ENCODE results near the gene DHODH. TPM values are rescaled to one million over a fixed set of nuclear protein-coding genes. Genes with fewer than 3 reads are reported as not detected.

DHODH gene
- total RNA-seq, 3 donors from 2014 or later = 5.9 to 8.3 (median 7.4) TPM

DNA sequence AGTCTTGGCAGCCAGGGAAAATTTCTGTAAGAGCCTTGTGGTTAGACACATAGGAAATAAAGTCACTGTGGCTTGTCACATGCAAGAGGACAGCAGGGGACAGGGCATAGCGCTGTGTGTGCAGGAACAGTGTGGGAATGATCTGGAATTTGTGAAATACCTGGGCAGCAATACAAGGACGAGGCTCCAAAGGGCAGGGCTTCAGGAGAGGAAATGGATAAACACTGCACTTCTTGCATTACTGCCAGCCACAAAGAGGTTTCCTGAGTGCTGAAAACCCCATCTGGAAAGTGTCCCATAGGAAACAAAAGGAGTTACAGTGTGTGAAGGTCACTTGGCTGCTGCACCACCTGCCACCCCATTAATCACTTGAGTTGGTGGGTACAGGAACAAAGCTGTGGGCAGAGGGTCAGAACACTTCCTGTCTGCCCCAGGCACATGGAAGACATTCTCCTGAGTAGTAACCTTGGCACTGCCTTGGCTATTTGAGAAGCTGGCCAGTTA is 33.7 kb downstream of the DHODH start:
- TF ChIP-seq, protein P1, sequence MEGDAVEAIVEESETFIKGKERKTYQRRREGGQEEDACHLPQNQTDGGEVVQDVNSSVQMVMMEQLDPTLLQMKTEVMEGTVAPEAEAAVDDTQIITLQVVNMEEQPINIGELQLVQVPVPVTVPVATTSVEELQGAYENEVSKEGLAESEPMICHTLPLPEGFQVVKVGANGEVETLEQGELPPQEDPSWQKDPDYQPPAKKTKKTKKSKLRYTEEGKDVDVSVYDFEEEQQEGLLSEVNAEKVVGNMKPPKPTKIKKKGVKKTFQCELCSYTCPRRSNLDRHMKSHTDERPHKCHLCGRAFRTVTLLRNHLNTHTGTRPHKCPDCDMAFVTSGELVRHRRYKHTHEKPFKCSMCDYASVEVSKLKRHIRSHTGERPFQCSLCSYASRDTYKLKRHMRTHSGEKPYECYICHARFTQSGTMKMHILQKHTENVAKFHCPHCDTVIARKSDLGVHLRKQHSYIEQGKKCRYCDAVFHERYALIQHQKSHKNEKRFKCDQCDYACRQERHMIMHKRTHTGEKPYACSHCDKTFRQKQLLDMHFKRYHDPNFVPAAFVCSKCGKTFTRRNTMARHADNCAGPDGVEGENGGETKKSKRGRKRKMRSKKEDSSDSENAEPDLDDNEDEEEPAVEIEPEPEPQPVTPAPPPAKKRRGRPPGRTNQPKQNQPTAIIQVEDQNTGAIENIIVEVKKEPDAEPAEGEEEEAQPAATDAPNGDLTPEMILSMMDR (IDR thresholded peaks at IDR 0.05) = no peak
- intact Hi-C loops (cut with DNase I, micrococcal nuclease) = no loop called here
- no peaks in the 10 kb centered on the region for H3K9me3 ChIP-seq
- ATAC-seq (no peak), DNase-seq (no peak)
- no peaks in the 10 kb centered on the region for H3K36me3 ChIP-seq (ENCODE audit: low read depth)
- H3K4me3 ChIP-seq = no peak overlapping the region
- no peaks in the 10 kb centered on the region for H3K4me1 ChIP-seq (ENCODE audit: low read depth)

DNA sequence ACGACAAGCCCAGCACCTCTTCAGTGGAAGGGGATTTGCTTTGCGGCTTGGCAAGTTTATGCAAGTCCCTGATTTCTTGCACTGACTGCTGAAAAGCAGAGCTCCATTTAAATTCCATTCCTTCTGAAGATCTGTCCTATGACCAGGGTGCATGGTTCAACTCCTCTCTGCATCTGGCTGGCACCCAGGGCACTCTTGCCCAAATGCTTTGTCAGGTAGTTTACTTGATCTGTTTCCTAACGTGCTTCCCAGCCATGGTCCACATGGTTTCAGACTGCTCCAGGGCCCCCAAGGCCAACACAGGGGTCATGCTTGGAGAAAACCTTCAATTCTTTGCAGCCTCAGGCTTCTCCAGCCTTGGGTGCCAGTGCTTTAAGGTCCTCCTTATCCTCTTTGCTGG is 34.5 kb downstream of the DHODH start:
- no peak overlapping the region for H3K4me3 ChIP-seq
- DNase-seq (no peak), ATAC-seq (no peak)
- intact Hi-C loops (cut with DNase I, micrococcal nuclease) = no loop called here
- TF ChIP-seq, protein P1 (IDR thresholded peaks at IDR 0.05) = no peak
- H3K9me3 ChIP-seq = no peaks in the 10 kb centered on the region
- no peaks in the 10 kb centered on the region for H3K36me3 ChIP-seq (ENCODE audit: low read depth)
- no peaks in the 10 kb centered on the region for H3K4me1 ChIP-seq (ENCODE audit: low read depth)

DNA sequence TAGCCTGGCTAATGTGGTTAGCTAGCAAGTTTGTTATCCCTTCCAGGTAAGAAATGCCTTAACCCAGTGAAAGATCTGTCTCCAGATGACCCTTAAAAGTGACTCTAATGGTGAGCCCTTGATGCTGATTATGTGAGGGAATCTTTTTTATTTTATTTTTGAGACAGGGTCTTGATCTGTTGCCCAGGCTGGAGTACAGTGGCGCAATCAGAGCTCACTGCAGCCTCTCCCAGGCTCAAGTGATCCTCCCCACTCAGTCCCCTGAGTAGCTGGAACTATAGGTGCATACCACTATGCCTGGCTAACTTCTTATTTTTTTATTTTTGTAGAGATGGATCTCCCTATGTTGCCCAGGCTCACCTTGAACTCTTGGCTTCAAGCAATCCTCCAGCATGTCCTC is 35.0 kb downstream of the DHODH start:
- Histone ChIP-seq H3K4me1 (ENCODE audit: low read depth) (no peaks in the 10 kb centered on the region), H3K36me3 (ENCODE audit: low read depth) (no peaks in the 10 kb centered on the region), H3K4me3 (no peak overlapping the region), H3K9me3 (no peaks in the 10 kb centered on the region)
- no peak for DNase-seq
- intact Hi-C loops (cut with DNase I, micrococcal nuclease) = no loop called here
- no peak for ATAC-seq
- TF ChIP-seq, protein P1 (IDR thresholded peaks at IDR 0.05) = no peak

DNA sequence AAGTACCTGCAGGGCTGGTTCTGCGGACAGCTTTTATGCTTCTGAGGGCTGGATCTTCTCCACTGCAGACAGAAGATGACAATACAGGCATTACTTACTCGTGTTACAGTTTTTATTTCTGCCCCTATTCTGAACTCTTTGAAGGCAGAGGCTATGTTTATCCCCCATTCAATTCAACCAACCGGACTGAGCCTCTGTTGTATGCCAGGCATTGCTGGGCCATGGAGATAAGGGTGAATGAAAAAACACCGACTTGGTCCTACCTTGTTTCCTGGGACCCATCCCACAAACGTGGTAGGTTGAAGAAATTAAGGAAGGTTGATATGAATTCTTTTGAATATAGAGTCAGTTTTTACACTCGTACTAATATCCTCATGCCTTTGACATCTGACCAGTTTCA is 35.8 kb downstream of the DHODH start:
- TF ChIP-seq, protein P1 (IDR thresholded peaks at IDR 0.05) = no peak
- ATAC-seq (no peak), DNase-seq (no peak)
- H3K36me3 ChIP-seq (ENCODE audit: low read depth) = no peaks in the 10 kb centered on the region
- no peak overlapping the region for H3K4me3 ChIP-seq
- no peaks in the 10 kb centered on the region for H3K4me1 ChIP-seq (ENCODE audit: low read depth)
- H3K9me3 ChIP-seq = peaks cover 6% of the 10 kb centered on the region
- intact Hi-C loops (cut with DNase I, micrococcal nuclease) = no loop called here

DNA sequence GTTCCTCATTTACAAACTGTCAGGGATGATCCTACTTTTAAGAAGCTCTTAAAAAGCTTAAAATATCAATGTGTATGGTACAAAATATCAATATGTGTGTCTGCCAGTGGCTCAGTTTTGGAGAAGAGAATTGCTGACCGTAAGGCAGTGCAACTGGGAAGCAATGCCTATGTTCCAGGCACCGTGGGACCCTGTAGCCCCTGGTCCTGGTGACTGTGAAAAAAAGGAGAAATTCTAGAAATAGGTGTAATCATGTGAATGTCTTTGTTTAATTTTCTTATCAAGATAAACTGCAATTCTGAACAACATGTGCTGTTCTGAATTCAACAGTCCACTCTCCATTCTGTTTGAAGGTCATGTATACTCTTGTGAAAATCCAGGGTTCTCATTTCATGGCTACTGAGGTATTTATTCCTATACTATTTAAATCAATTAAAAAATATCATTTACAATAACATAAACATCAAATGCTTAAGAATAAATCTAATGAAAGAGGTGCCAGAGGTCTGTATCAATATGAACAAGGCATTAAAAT is 36.3 kb downstream of the DHODH start:
- ATAC-seq = no peak
- Histone ChIP-seq H3K36me3 (ENCODE audit: low read depth) (no peaks in the 10 kb centered on the region), H3K9me3 (peaks cover 10% of the 10 kb centered on the region), H3K4me1 (ENCODE audit: low read depth) (no peaks in the 10 kb centered on the region), H3K4me3 (no peak overlapping the region)
- TF ChIP-seq, protein P1 (IDR thresholded peaks at IDR 0.05) = no peak
- intact Hi-C loops (cut with DNase I, micrococcal nuclease) = no loop called here
- no peak for DNase-seq

DNA sequence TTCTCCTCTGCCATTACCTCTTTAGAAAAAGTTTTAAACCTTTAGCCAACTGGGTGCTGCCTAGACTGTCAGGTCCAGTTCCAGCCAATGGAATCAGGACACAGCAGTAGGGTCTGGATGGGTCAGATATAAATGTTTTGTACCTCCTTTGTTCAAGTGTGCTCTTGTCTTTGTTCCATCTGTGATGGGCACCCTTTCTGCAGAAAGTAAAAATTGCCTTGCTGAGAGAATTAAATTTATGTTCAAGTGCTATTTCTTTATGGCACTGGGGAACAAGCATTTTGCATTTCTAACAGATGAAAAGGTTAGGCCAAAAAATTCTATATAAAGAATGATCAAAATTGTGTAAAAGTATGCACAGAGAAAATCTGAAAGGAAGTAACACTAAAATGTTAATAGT is 40.6 kb downstream of the DHODH start:
- Histone ChIP-seq H3K9me3 (peaks cover 10% of the 10 kb centered on the region), H3K4me1 (ENCODE audit: low read depth) (no peaks in the 10 kb centered on the region), H3K4me3 (no peak overlapping the region), H3K36me3 (ENCODE audit: low read depth) (no peaks in the 10 kb centered on the region)
- ATAC-seq (no peak), DNase-seq (no peak)
- TF ChIP-seq, protein P1 (IDR thresholded peaks at IDR 0.05) = no peak
- intact Hi-C loops (cut with DNase I, micrococcal nuclease) = no loop called here

All from mucosa of descending colon (tissue), 3 donors.